ENCODE data around the gene DSC2.
A peak's percentile ranks its signal among the peaks of the same experiment; 100 is the strongest.
"Not testable (repeated sequence)": the region's sequence is repeated elsewhere in the genome, so short reads cannot be mapped to it uniquely, and the experiment has no call there.

Gene DSC2

DNA sequence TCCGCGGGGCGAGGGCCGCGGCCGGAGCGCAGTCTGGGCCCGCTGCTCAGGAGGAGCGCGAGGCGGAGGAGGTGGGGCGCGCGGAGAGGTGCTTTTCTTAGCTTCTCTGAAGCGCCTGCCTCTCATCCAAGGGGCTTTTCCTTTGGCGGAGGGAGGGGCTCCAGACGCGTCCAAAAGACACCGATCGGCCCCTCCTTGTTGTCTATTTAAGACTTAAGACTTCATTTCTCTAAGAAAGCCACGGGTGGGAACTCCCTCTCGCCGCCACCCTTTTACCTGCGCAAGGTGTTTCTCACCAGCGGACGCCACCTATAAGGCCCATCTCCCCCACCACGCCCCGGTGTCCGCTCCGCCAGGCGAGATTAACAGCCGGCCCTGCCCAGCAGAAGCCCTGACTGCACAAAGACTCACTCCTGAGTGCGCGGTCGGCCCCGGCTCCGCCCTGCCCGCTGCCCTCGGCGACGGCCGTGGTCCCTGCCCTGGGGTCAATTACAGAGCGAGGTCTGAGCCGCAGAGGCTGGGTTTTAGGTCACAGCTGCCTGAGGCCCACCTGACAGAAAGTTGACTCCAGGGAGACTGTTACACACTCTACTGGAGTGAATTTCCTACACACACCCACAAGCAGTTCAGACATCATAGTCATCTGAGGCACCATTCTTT is at the start of gene DSC2:
DSC2 (minus strand) TSS at position 397 of the 660 bp plus-strand sequence. CDS start 450 bp downstream, outside the sequence.
- no peak for ATAC-seq
- no peak for DNase-seq

- ATAC-seq (no peak), DNase-seq (no peak)
Observed at GRCh38 chr18:31149351-31149750, 47.1 kb upstream of the DSC2 start.

DNA sequence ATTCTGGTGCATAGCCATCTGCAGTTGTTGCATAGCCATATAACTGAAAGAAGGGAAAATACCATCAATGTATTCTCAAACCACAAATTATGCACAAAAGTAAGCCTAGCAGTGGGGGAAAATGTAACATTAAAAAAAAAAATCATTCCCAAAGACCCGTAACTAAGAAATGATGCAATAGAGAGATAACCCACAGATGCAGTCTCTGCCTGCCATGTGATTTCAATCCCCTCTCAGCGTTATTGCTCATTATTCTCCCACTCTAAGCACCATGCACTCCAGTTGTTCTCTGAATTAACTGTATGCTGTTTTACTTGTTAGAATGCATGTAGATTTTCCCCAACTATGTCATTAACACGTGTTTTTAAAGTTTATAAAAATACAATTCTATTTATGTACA is 46.4 kb upstream of the DSC2 start:
- no peak for DNase-seq

GRCh38 chr18:31146809-31147208 is 44.6 kb upstream of the DSC2 start:
- ATAC-seq (no peak), DNase-seq (no peak)

More for the DNA sequence above, 46.4 kb upstream of the DSC2 start:
- ATAC-seq, result peak; percentile 14

DNA sequence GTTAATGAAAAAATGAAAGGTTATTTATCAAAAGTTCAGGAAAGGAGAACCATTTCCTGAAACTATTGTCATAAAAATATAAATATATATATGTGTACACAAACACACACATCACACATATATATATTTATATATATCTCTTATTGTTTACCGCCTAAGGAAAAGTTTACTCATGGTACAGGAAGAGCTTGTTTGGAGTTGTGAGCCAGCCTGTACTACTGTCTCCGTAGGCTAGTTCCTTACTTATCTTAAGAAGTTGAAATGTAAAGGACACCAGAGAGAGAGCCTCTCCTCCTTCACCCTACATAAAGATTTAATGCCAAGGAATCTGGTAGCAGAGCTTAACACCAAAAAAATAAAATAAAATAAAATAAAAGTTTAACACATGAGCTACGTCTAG is 40.8 kb upstream of the DSC2 start:
- no peak for DNase-seq
- no peak for ATAC-seq

DNA sequence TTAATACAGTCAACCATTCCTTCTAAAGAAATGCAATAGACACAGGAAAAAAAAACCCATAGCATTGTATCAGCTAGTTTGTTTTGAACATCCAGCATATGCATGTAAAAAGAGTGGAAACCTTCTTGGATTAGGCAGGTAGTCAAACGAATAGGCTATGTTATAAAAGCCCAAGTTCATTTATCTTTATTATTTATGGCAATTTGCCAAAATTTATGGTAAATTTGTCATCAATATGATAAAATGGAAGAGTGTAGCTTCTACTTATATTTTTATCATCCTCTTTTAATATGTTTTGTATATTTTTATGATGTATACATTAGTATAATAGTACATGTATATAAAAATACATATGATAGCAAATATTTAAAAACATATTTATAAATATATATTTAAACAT is 36.5 kb upstream of the DSC2 start:
- DNase-seq (no peak), ATAC-seq (no peak)

DNA sequence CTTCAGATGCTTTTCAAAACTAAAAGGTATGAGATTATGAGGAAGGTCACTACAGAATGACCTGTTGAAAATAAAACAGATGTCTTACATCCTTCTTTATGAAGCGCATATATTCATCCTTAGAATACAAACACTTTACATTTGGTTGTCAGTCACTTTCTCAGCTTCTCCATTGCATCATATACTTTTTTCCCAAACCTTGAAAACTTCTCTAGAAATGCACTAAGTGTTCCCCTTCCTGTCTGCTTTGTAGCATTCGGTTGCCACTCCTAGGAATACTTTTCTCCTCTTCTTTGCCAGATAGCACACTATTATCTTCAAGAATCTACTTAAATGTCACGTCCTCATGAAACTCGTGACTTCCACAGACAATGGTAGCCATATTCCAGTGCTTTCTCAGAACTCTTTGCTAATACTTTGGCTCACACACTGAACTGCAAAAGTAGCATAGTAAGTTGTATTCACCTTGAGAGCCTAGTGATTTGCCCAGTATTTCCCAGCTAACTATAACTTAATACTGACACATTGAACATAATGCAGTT is 32.8 kb upstream of the DSC2 start:
- ATAC-seq (no peak), DNase-seq (no peak)

- ATAC-seq, result no peak
Observed at GRCh38 chr18:31129398-31130115, 27.3 kb upstream of the DSC2 start.

GRCh38 chr18:31125878-31126277 is 23.7 kb upstream of the DSC2 start:
- ATAC-seq (no peak), DNase-seq (no peak)

More at GRCh38 chr18:31129398-31130115, 27.3 kb upstream of the DSC2 start:
- DNase-seq, result no peak

DNA sequence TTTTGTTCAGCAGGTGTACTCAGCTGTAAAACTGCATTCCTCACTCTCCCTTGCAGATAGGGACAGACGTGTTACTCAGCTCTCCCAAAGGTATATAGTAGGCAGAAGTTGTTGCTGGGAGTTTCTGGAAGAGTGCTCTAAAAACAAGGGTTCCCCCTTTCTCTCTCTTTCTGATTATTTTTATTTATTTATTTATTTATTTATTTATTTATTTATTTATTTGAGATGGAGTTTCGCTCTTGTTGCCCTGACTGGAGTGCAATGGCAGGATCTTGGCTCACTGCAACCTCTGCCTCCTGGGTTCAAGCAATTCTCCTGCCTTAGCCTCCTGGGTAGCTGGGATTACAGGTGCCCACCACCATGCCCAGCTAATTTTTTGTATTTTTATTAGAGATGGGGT is 20.9 kb upstream of the DSC2 start:
- DNase-seq, ATAC-seq: not testable (repeated sequence)

DNA sequence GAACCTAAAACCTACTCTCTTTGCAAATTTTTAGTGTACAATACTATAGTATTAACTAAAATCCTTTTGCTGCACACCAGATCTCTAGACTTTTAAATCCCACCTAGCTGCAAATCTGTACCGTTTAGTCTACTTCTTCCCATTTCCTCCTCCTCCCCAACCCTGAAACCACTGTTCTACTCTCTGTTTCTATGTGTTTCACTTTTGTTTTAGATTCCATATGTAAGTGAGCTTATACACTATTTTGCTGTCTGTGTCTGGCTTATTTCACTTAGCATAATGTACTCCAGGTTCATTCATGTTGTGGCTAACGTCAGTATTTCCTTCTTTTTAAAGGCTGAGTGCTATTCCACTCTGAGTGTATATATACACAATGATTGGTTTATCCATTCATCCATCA is 18.4 kb upstream of the DSC2 start:
- DNase-seq, result no peak
- no peak for ATAC-seq

GRCh38 chr18:31116853-31117595 is 14.8 kb upstream of the DSC2 start:
- ATAC-seq (no peak), DNase-seq (no peak)

DNA sequence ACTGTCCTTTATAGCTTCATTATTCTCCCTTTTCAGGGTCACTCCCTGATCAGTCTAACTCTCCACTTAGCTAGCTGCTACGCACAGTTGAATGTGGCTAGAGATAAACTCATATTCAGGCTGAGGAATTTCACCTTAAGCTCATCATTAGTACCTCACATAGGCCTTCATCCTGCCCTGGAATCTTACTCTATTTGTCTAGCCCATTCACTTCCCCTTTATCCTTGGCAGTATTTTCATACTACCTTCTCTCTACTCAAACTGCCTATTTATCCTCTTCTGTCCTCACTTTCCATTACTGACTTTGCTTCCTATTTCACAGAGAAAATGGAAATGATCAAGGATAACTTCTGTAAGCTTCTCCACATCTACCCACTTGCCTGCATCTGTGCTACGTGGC is 10.6 kb upstream of the DSC2 start:
- ATAC-seq (no peak), DNase-seq (no peak)

GRCh38 chr18:31105733-31106132 is 3.5 kb upstream of the DSC2 start:
- ATAC-seq (no peak), DNase-seq (no peak)

DNA sequence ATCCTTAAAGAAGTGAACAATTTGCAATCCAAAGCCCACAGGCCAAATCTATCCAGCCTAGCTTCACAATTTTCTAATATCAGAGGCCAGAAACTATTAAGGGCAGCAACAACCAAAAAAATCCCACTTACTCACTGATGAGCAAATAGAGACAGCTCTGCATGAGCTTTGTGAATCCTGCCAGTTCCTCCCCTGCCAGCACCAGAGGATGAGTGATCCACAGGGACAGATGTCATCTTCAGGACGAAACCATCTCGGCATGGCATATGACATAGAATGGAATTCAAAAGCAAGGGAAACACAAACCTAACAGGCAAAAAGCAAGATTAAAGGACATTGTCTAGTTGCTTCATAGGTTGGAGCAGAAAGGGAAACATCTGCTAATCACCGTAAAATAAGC is 2.2 kb upstream of the DSC2 start:
- ATAC-seq, result no peak

GRCh38 chr18:31103423-31103822 is 1.2 kb upstream of the DSC2 start:
- DNase-seq (no peak), ATAC-seq (no peak)

More for the DNA sequence above, 2.2 kb upstream of the DSC2 start:
- no peak for DNase-seq

DNA sequence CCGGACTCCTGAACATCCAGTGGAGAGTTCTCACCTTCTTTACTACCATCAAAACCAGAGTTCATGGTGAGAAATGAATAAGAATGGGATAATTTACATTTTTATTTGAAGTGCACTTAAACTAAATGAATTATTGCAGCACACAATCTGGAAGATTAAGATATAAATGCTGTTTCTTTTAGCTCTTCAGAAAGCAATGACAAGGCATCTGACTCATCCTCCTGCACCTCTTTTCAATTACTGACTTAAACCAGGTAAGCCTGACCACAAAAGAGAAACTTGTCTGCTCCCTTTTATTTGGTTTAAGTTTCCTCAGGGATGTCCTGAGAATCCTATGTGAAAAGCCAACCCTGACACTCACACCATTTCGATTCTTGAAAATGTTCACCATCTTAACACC is 720 bp upstream of the DSC2 start:
- DNase-seq (no peak), ATAC-seq (no peak)

- ATAC-seq (peak; percentile 40), DNase-seq (peak; percentile 14)
Observed at GRCh38 chr18:31101183-31102024, 817 bp downstream of the DSC2 start.

DNA sequence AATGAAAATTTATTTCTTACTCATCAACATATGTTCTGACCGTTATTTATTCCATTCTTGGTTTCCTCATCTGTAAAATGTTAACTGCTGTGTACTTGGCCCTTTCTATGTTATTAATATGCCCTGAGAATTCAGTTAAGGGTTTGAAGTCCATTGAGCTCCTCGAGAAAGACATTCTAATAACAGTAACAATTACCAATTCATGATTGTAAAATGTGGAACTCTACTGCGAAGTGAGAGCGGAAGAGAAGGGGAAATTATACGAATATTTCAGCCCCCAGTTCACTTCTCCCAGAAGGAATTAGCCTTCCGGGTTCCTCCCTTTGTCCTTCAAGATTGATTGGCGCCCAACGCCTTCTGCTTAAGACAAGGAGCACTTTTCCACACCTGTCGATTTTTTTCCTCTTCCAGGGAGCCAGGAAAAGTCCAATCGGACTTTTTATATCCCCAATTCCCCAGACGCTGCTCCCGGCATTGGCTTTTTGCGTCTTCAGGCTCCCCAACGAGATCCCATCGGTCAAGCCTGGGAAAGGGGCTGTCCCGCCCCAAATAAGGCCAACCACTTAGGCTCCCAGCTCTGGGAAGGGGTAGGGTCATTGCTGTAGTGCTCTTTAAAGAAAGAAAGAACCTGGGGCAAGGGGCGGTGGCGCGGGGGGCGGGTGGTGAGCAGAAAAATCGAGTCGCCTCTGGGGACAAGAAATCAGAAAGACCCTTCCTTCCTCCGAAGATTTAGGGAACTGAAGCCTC is 1.6 kb downstream of the DSC2 start:
- ATAC-seq (no peak), DNase-seq (no peak)

DNA sequence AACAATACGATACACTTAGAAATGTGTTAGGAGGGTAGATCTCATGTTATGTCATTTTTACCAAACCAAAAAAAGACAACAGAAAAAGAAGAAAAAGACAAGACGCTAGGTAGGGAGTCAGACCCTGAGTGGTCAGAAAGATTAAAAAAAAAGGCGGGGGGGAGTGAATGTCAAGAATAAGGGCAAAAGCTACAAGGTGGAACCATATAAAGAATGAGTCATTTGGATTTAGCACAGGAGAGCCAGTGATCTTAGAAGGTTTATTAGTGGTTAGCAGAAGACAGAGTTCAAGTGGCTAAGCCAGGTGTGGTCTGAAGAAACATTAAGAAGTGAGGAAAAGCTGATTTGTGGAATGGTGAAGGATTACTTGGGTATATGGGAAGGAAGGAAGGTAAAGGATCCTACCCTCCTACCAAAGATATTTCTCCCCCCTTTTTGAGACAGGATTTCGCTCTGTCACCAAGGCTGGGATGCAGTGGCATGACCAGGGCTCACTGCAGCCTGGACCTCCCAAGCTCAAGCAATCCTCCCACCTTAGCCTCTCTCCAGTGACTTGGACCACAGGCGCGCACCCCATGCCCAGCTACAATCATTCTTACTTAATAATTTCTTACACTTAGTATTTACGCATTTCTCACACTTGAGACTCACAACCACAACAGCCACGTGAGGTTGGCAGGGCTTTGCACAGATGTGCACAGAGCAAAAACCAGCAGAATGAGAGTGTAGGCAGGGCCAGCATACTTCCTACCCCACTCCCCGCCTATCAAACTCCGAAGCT is 2.6 kb downstream of the DSC2 start:
- DNase-seq (no peak), ATAC-seq (no peak)
